Neuron (in vitro differentiated cells): ENCODE measurements around the gene LYST.
"Not testable (repeated sequence)": the region's sequence is repeated elsewhere in the genome, so short reads cannot be mapped to it uniquely, and the experiment has no call there.

Experiments
- H2AFZ ChIP-seq: one replicate; pipeline ENCODE4 v1.6.1; 2013; ENCODE audit warnings: low read depth, mild to moderate bottlenecking, inconsistent platforms, low read length, moderate library complexity
- H3K27me3 ChIP-seq: one replicate; pipeline ENCODE4 v1.6.1; 2013; ENCODE audit warnings: low read length; ENCODE audit not compliant: insufficient read depth
- H3K36me3 ChIP-seq: one replicate; pipeline ENCODE4 v1.6.1; 2013; ENCODE audit warnings: low read length; ENCODE audit not compliant: insufficient read depth
- H3K4me1 ChIP-seq: one replicate; pipeline ENCODE4 v1.6.1; 2013; ENCODE audit warnings: low read length; ENCODE audit not compliant: insufficient read depth
- H3K4me3 ChIP-seq: 2 replicates; pipeline ENCODE4 v1.5.1; 2013; ENCODE audit warnings: mild to moderate bottlenecking, low read length, moderate library complexity
- H3K9me3 ChIP-seq: one replicate; pipeline ENCODE4 v1.6.1; 2013; ENCODE audit warnings: low read length

Gene LYST

GRCh38 chr1:235624721-235625333 lies 241.9 kb downstream of the LYST start:
- no peak overlapping the region for H3K4me3 ChIP-seq
- no peaks in the 10 kb centered on the region for H3K9me3 ChIP-seq
- no peaks in the 10 kb centered on the region for H3K36me3 ChIP-seq
- no peaks in the 10 kb centered on the region for H3K27me3 ChIP-seq
- H2AFZ ChIP-seq: no peak overlapping the region
- peaks cover 5% of the 10 kb centered on the region for H3K4me1 ChIP-seq

DNA sequence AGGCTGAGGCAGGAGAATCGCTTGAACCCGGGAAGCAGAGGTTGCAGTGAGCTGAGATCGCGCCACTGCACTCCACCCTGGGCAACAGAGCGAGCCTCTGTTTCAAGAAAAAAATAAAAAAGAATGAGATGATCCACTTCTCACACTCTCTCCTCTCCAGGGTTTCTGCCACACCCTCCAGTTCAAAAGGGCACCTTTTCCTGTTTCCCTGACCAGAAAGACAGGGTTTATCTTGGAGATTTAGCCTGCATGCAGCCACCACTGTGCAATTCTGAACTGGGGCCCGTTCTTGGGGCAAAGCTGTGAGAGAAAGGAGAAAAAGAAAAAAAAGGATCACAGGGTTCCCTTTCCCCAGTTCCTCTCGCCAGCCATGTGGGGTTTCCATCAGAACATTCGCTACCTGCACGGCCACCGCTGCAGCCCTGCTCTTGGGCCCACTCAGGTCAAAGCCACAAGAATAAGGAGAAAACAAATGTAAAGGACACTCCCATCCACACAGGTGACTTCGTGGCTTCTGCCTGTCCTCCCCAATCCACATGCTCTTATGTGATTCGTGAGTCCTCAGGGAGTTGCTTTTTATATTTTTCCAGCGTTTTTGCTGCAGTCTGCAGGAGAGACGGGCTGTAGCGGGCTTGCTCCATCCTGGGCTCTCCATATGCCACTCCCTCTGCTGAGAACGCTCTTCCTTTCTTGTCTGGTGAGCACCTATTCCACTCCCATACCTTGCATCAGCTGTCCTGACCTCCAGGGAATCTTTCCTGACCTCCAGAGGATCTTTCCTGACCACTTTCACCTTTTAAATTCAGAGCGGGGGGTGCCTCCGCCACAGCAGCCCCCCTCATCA lies 243.5 kb downstream of the LYST start:
- H3K4me3 ChIP-seq: no peak overlapping the region
- H3K4me1 ChIP-seq: peaks cover 5% of the 10 kb centered on the region
- no peaks in the 10 kb centered on the region for H3K27me3 ChIP-seq
- no peaks in the 10 kb centered on the region for H3K9me3 ChIP-seq
- no peak overlapping the region for H2AFZ ChIP-seq
- H3K36me3 ChIP-seq: no peaks in the 10 kb centered on the region

DNA sequence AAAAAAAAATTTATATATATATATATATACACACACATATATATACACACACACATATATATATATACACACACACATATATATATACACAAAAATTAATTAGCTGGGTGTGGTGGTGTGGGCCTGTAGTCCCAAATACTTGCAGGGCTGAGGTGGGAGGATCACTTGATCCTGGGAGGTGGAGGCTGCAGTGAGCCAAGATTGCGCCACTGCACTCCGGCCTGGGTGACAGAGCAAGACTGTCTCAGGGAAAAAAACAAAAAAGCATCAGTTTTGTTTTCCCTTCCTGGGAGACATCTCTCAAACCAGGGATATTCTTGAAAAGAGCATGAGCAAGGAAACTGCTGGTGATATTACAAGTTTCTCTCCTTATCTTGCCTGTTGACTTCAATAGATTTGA lies 247.6 kb downstream of the LYST start:
- not testable (repeated sequence) for H3K9me3 ChIP-seq, H3K4me3 ChIP-seq, H2AFZ ChIP-seq, H3K4me1 ChIP-seq, H3K27me3 ChIP-seq
- H3K36me3 ChIP-seq: peaks cover 11% of the 10 kb centered on the region

DNA sequence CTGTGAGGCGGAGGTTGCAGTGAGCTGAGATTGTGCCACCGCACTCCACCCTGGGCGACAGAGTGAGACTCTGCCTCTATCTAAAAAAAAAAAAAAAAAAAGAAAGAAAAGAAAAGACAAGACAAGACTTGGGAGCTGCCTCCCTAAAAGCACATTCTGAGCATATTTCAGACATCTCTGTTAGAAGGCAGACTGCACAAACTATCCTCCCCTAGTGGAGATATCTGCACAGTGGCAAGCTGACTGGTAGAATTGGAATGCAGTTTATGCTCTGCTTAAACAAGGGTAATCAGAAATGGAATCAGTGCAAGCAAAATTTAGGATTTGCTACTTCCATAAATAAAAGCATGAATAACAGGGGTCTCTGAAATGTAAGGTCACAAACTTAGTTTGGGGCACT lies 248.9 kb downstream of the LYST start:
- no peaks in the 10 kb centered on the region for H3K27me3 ChIP-seq
- no peak overlapping the region for H3K4me3 ChIP-seq
- H3K4me1 ChIP-seq: no peaks in the 10 kb centered on the region
- H3K9me3 ChIP-seq: peaks cover 4% of the 10 kb centered on the region
- peaks cover 11% of the 10 kb centered on the region for H3K36me3 ChIP-seq
- no peak overlapping the region for H2AFZ ChIP-seq

DNA sequence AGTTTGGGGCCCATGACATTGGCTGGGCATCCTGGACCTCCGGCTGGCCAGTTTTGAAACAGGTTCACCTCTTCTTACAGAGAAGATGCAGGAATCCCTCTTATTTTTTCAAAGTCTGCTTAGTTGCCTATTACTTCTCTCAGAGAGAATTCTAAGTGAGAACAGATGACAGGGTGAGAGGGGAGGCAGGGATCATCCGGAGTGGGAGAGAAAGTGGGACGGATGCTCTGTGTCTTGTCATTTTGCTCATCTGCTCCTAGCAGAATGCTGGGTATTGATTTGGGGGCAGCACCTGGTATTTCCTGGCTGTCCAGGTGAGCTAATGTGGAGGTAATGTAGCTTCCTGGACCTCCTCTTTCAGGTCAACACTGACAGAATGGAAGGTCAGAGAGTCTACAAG lies 249.6 kb downstream of the LYST start:
- H3K4me3 ChIP-seq: no peak overlapping the region
- no peaks in the 10 kb centered on the region for H3K27me3 ChIP-seq
- peaks cover 4% of the 10 kb centered on the region for H3K9me3 ChIP-seq
- peaks cover 13% of the 10 kb centered on the region for H3K36me3 ChIP-seq
- H3K4me1 ChIP-seq: no peaks in the 10 kb centered on the region
- no peak overlapping the region for H2AFZ ChIP-seq

DNA sequence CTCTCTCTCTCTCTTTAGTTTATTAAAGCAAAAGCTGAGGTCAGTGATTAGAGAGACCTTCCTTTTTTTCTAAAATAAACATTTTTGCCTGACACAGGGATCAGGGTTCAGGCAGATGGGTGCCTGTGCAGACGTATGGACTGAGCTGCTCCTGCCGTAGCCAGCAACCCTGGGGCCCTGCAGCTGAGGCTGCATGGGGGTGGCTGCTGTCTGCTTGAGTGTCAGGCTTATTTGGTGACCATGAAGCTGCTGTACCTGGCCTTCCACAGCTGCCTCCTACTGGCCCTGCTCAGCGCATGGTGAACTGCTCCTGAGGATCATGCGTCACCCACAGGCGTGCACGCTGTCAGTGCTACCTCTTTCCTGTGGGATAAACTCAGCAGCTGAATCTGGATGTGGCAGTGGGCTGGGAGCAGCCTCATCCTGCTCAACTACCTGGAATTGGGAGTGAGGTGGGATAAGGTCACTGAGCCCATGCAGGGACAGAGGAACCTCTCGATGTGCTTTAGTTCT lies 252.2 kb downstream of the LYST start:
- H2AFZ ChIP-seq: no peak overlapping the region
- H3K9me3 ChIP-seq: peaks cover 6% of the 10 kb centered on the region
- no peaks in the 10 kb centered on the region for H3K27me3 ChIP-seq
- peaks cover 21% of the 10 kb centered on the region for H3K36me3 ChIP-seq
- no peak overlapping the region for H3K4me3 ChIP-seq
- H3K4me1 ChIP-seq: no peaks in the 10 kb centered on the region

GRCh38 chr1:235613602-235614001 lies 253.1 kb downstream of the LYST start:
- Histone ChIP-seq H3K9me3 (peaks cover 6% of the 10 kb centered on the region), H3K36me3 (peaks cover 21% of the 10 kb centered on the region), H2AFZ (no peak overlapping the region), H3K4me1 (no peaks in the 10 kb centered on the region), H3K4me3 (no peak overlapping the region), H3K27me3 (no peaks in the 10 kb centered on the region)

DNA sequence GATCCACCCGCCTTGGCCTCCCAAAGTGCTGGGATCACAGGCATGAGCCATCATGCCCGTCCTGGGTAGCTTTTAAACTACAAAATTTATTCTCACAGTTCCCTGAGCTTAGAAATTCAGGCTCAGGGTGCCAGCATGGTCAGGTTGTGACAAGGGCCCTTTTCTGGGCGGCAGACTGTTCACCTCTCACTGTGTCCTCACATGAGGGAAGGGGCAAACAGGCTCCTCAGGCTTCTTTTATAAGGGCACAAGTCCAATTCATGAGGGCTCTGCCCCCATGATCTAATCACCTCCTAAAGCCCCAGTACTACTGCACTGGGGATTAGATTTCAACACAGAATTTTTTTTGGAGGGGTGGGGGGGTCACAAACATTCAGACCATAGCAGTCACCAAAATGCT lies 253.9 kb downstream of the LYST start:
- Histone ChIP-seq H3K36me3 (peaks cover 21% of the 10 kb centered on the region), H3K4me3 (no peak overlapping the region), H3K9me3 (peaks cover 6% of the 10 kb centered on the region), H3K4me1 (no peaks in the 10 kb centered on the region), H2AFZ (no peak overlapping the region), H3K27me3 (no peaks in the 10 kb centered on the region)
